Renal pelvis (tissue), 4 donors: ENCODE results near the gene ELOVL2. TPM values are rescaled to one million over a fixed set of nuclear protein-coding genes. Genes with fewer than 3 reads are reported as not detected.
A peak's percentile ranks its signal among the peaks of the same experiment; 100 is the strongest.

Source experiments
- DNase-seq: peaks from one replicate; pipeline ENCODE4 v3.0.0-alpha.2; 2013
- polyA plus RNA-seq, 3 donors: library from polyadenylated mRNA; unstranded; fragments of 120-200 nt; gene quantifications; one replicate each; pipeline ENCODE4 v1.2.1, GENCODE V29; 2013; ENCODE audit not compliant: insufficient read length in 3 of 3

The ELOVL2 gene
- polyA plus RNA-seq, 3 donors, result 9.0 to 10.0 (median 9.8) TPM

DNA sequence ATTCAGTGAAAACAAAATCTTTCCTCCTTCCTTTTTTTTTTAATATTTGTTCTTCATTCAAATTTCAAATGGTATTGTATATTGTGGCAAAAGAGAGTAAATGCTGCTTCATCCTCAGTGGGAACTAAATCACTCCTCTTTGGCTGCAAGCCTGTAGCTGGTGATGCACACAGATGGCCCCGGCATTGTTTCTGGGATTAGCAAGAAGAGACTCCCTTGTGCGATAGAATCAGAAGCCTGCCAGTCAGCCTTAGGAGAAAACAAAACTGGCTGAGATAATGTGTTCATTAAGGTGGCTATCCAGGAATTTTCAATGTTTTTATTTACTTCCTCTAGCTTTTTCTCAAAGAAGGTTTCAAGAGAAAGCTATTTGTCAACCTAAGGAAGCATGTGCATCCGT is 20.7 kb upstream of the ELOVL2 start:
- no peak for DNase-seq

DNA sequence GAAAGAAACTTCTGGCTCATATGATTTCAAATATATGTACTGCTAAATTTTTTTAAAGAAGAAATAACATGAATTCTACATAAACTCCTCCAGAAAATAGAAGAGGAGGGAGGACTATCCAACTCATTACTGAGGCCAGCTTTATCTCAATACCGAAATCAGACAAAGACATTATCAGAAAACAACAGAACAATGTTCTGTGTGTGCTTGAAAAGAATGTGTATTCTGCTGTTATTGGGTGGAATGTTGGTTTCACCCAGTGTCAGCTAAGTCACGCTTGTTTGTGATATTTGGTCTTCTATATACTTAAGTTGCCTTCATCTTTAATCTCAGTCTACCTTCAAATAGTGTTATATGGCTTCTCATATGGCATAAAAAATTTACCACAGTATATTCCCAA is 18.6 kb upstream of the ELOVL2 start:
- no peak for DNase-seq

- no peak for DNase-seq
Measured at GRCh38 chr6:11062083-11062482, 18.0 kb upstream of the ELOVL2 start.

DNA sequence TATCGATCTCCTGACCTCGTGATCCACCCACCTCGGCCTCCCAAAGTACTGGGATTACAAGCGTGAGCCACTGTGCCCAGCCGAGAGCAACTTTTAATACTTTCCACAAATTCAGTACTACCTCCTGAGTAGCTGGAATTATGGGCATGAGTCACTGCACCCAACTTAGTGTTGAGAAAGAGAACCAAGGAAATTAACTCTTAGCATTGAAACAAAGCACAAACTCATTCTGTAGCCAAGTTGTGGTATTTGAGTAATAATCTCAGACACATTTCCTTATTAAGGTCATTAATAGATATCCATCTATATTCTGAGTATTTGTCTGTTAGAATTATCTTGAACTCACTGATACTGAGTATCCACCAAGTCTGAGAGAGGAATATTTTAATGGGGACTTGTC is 14.3 kb upstream of the ELOVL2 start:
- DNase-seq, result no peak

DNA sequence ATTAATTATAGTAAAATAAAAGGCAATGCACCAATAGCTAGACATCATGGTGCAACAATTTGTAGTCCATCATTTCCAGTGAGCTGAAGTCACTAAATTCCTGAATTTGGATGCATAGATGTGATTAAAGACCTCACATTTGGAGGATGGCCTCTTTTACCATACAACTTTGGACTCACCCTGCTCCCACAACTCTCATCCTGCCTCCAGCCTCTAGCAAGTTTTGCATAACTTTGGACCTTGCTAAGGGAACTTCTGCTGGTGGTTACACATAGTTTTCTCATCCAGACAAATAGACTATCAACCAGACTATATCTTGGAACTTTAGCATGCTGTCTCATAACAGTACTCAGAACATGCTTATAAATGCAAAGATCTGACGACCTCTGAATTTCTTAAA is 12.8 kb upstream of the ELOVL2 start:
- DNase-seq, result no peak

DNA sequence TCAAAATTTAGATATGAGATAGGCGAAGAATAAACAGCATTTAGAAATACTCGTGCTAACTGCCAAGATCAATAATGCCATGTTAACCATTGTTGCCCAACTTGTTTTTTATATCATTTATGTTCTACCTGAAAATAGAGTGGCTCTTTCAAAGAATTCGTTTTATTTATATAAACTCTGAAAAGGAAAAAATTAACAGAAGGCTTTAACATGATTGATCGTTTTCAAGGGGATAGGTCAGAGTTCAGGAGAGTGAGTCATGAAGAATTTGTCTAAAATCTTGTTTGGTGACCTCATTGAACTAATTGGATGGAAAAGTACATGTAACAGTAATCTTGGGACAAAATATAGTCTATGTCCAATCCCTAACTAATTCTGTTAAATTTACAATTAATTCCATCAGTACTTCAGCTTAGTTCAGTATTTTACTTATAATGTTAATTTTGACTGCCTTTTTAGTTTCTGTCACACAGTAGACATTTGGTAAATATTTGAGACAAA is 11.1 kb upstream of the ELOVL2 start:
- DNase-seq, result no peak

- DNase-seq, result no peak
Measured at GRCh38 chr6:11054722-11055121, 10.6 kb upstream of the ELOVL2 start.

DNA sequence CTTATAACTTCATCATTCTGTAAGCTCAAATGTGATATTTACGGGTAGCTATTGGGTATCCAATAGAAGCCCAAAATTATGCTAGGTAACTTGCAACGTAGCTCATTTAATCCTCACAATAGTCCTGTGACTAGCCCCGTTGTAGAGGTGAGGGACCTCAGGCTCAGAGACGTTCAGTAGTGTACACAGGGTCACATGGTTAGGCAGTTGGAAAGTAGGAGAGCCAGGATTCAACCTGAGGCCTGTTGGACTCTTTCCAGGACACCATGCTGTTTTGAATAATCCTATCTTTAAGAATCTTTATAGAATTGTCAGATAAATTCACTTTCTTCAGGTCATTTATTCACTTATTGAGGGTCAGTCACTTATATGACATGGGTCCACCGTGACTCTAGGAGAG is 9.2 kb upstream of the ELOVL2 start:
- DNase-seq, result no peak

DNA sequence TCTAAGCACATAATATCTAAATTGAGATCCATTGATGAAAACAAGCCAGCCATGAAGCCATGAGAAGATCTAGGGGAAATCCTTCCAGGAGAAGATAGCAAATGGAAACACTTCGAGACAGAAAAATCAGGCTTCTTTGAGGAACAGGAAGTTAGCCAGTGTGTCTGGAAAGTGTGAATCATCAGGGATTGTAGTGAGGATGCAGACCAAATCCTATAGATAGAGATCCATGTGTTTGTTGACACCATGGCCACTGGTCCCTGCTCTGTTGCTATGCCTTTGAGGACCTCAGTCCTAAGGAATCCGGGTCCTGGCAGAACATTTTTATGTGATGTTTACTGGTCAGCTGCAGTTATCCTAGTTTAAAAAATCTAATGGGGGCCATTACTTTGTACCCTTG is 6.6 kb upstream of the ELOVL2 start:
- no peak for DNase-seq

- no peak for DNase-seq
Measured at GRCh38 chr6:11044712-11045167, 635 bp upstream of the ELOVL2 start.

GRCh38 chr6:11043378-11043960 is 636 bp downstream of the ELOVL2 start:
- peak; percentile 80 for DNase-seq

DNA sequence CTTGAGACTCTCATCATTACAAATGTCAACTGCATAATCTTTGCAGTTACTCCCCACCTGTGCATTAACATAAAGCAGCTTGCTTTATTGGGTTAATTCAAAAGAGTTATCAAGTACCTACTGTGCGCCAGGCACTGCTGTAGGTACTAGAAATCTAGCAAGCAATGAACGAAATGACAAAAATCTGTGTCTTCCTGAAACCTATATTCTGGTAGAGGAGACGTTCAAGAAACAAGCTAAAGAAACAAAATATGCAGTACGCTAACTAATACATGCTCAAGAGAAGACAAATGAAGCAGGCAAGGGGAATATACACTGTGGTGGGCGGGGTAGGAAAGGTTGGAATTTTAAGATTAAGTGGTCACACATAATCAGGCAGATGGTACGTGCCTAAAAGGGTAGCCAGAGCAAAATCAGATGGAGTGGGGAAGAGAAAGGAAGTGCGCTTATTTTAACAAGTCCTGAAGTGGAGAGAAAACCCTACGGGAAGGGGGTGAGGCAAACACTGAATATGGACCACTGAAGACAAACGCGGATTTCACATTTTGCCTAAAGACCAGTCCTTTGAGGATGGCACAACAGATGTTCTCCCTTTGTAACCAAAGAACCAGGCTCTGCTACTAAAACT is 1.2 kb downstream of the ELOVL2 start:
- DNase-seq, result no peak

GRCh38 chr6:11042025-11042749 is 1.9 kb downstream of the ELOVL2 start:
- no peak for DNase-seq

- DNase-seq, result no peak
Measured at GRCh38 chr6:11040134-11040533, 4.0 kb downstream of the ELOVL2 start.

DNA sequence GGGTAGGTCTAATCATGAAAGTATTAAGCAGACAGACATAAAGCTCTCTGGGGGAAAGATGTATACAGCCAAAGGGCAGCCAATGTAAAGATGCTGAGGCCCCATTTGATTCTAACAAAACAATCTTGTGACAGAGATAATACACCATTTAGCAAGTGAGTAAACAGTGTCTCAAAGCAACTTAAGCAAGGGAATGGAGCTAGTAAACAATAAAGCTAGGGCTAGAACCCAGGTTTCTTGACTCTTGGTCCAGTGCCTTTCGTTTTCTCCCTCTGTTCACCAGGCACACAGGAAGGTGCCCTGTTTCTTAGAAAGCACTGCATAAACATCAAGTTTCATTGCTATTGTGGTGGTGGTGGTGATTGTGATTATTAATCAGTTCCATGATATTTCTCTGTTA is 5.1 kb downstream of the ELOVL2 start:
- no peak for DNase-seq

- DNase-seq, result no peak
Measured at GRCh38 chr6:11036977-11037430, 7.1 kb downstream of the ELOVL2 start.

DNA sequence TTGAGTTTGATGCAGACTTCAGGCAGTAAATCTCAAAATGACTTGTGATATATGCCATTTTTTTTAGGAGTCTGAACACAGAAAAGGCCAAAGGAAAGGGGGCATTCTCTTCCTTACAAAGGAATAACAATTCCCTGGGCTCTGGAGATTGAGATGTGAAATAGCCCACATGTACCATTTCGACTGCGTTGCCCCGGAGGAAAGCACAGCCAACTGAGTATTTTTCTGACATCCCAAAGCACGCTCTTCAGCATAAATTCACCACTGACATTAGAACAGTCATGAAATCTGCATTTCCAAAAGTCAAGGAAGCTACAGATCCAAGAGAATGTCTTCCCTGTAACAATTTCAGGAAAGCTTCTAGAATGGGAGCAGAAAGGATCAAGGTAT is 7.8 kb downstream of the ELOVL2 start:
- no peak for DNase-seq

- DNase-seq, result no peak
Measured at GRCh38 chr6:11035616-11036350, 8.3 kb downstream of the ELOVL2 start.

GRCh38 chr6:11033825-11034224 is 10.3 kb downstream of the ELOVL2 start:
- DNase-seq, result no peak

GRCh38 chr6:11030904-11031303 is 13.2 kb downstream of the ELOVL2 start:
- no peak for DNase-seq

- no peak for DNase-seq
Measured at GRCh38 chr6:11028959-11029358, 15.1 kb downstream of the ELOVL2 start.

- DNase-seq, result no peak
Measured at GRCh38 chr6:11027565-11028110, 16.5 kb downstream of the ELOVL2 start.
